K562 (cell line): ENCODE results near the gene NEK3. TPM values are rescaled to one million over a fixed set of nuclear protein-coding genes. Genes with fewer than 3 reads are reported as not detected.

ENCODE experiments used
- ATAC-seq: fragments of 200-7000 bp; cut with Tn5 transposase; 3 replicates; pipeline ENCODE4 v1.9.1; 2020; ENCODE audit warnings: moderate library complexity
- BruUV-seq: library from RNA; stranded (reverse); fragments of 400-500 nt; replicated peaks from 2 replicates; lab custom pipeline; 2021; lab: Mats Ljungman, UMichigan
- CTCF ChIA-PET: fragments of 300-600 bp; formaldehyde crosslinking; extraction: SDS; loops from one replicate; lab custom pipeline; 2021; ENCODE audit warnings: low intra/inter-chr PET ratio; lab: Yijun Ruan, JAX
- POLR2A ChIA-PET: fragments of 300-600, 350-650 bp; sonication (Branson Sonifier 250); formaldehyde crosslinking; extraction: SDS; loops from one replicate; lab custom pipeline; 2021; ENCODE audit warnings: antibody characterized with exemption, inconsistent platforms; lab: Yijun Ruan, JAX
- DNase-seq, 4 experiments: peaks; one replicate each; pipeline versions ENCODE4 v3.0.0 to v3.0.0-alpha.2; 2011 to 2018; ENCODE audit warnings: low spot score in 3 of 4, mixed read lengths in 3 of 4; ENCODE audit errors: extremely low read depth in 1 of 4
- FAIRE-seq: peaks from 2 replicates; lab custom pipeline; 2011; peaks lifted over from hg19 to GRCh38; lab: Jason Lieb, UNC
- H2AFZ ChIP-seq: 2 replicates; pipeline ENCODE4 v1.6.0; 2011; ENCODE audit warnings: low read depth, low read length, control low read depth, inconsistent platforms
- H3K27ac ChIP-seq: fragments of 200-600 bp; 3 replicates; pipeline ENCODE4 v1.8.0; 2011; ENCODE audit warnings: low read depth, mild to moderate bottlenecking, control low read depth, inconsistent platforms, low read length, moderate library complexity, mixed read lengths; ENCODE audit errors: extremely low read depth
- H3K27me3 ChIP-seq, 2 experiments: fragments of 300-600 bp in 1 of 2; 2 replicates in 1 of 2; 3 replicates in 1 of 2; pipeline versions ENCODE4 v1.6.0 to v1.8.0; 2011; ENCODE audit warnings: inconsistent platforms in 2 of 2, low read length in 2 of 2, mild to moderate bottlenecking in 1 of 2, mixed read lengths in 1 of 2, moderate library complexity in 1 of 2; ENCODE audit not compliant: control insufficient read depth in 2 of 2, insufficient read depth in 2 of 2
- H3K36me3 ChIP-seq: fragments of 300-600 bp; 3 replicates; pipeline ENCODE4 v1.8.0; 2011; ENCODE audit warnings: mild to moderate bottlenecking, low read length, inconsistent platforms; ENCODE audit not compliant: control insufficient read depth, insufficient read depth
- H3K4me1 ChIP-seq, 2 experiments: fragments of 200-600 bp in 1 of 2; replicated peaks in 1 of 2; 2 replicates in 1 of 2; 3 replicates in 1 of 2; pipeline versions ENCODE4 v1.5.1 to v1.8.0; 2011; ENCODE audit warnings: inconsistent platforms in 2 of 2, low read length in 2 of 2, mild to moderate bottlenecking in 1 of 2, mixed read lengths in 1 of 2, moderate library complexity in 1 of 2; ENCODE audit not compliant: control insufficient read depth in 2 of 2, insufficient read depth in 2 of 2
- H3K4me2 ChIP-seq: 2 replicates; pipeline ENCODE4 v1.6.1; 2011; ENCODE audit warnings: low read length, control low read depth, inconsistent platforms, mixed read lengths; ENCODE audit not compliant: insufficient read depth
- H3K4me3 ChIP-seq: fragments of 200-600 bp; sonication (generic), shearing (Covaris generic); 2 replicates; pipeline ENCODE4 v1.5.1; 2016; ENCODE audit warnings: control low read depth, inconsistent platforms
- H3K79me2 ChIP-seq: fragments of 200-600 bp; 3 replicates; pipeline ENCODE4 v1.8.0; 2011; ENCODE audit warnings: low read length, inconsistent platforms; ENCODE audit not compliant: control insufficient read depth, insufficient read depth
- H3K9ac ChIP-seq, 2 experiments: 2 replicates each; pipeline versions ENCODE4 v1.6.0 to v1.6.1; 2011; ENCODE audit warnings: low read depth in 2 of 2, low read length in 2 of 2, control low read depth in 1 of 2, inconsistent platforms in 1 of 2, mild to moderate bottlenecking in 1 of 2, mixed read lengths in 1 of 2; ENCODE audit not compliant: insufficient read depth in 1 of 2
- H3K9me1 ChIP-seq: one replicate; pipeline ENCODE4 v1.6.0; 2011; ENCODE audit warnings: inconsistent platforms, mild to moderate bottlenecking, low read length, moderate library complexity; ENCODE audit not compliant: control insufficient read depth, insufficient read depth
- H3K9me3 ChIP-seq: replicated peaks from 2 replicates; pipeline ENCODE4 v1.5.1; 2011; ENCODE audit warnings: low read depth, low read length, inconsistent platforms; ENCODE audit not compliant: control insufficient read depth, insufficient read depth
- H4K20me1 ChIP-seq: replicated peaks from 2 replicates; pipeline ENCODE4 v1.6.1; 2011; ENCODE audit warnings: low read length, inconsistent platforms, mixed read lengths; ENCODE audit not compliant: control insufficient read depth, insufficient read depth
- CBX2 ChIP-seq: fragments of 200-600 bp; sonication (generic); IDR thresholded peaks from one replicate; pipeline ENCODE4 v1.6.1; 2012; ENCODE audit warnings: mild to moderate bottlenecking, low read length, inconsistent platforms; ENCODE audit not compliant: insufficient read depth, poor library complexity, severe bottlenecking
- CHD4 ChIP-seq: fragments of 200-600 bp; sonication (generic); IDR thresholded peaks from 3 replicates; pipeline ENCODE4 v1.6.1; 2012; ENCODE audit warnings: low read depth, mild to moderate bottlenecking, mixed read lengths, low read length, inconsistent platforms; ENCODE audit not compliant: insufficient read depth, insufficient replicate concordance, poor library complexity, severe bottlenecking
- FOS ChIP-seq: IDR thresholded peaks from 3 replicates; pipeline ENCODE4 v1.6.1; 2011; ENCODE audit not compliant: insufficient read length; ENCODE audit errors: extremely low read depth
- IRF1 ChIP-seq: sonication (generic); formaldehyde crosslinking; IDR thresholded peaks from 2 replicates; pipeline ENCODE4 v1.8.0; 2022; ENCODE audit warnings: missing genetic modification reagents, mild to moderate bottlenecking, borderline replicate concordance
- MAFF ChIP-seq: IDR thresholded peaks from 2 replicates; pipeline ENCODE4 v1.6.1; 2012; ENCODE audit warnings: low read length, improper control_type of control experiment
- MAFG ChIP-seq: fragments of 450-650 bp; conservative IDR thresholded peaks from 2 replicates; pipeline ENCODE4 v1.6.1; 2016; ENCODE audit warnings: missing genetic modification characterization, missing compliant biosample characterization
- MAFK ChIP-seq: IDR thresholded peaks from 2 replicates; pipeline ENCODE4 v1.6.1; 2011; ENCODE audit warnings: low read length, improper control_type of control experiment
- MEIS2 ChIP-seq: fragments of 450-650 bp; IDR thresholded peaks from 2 replicates; pipeline ENCODE4 v1.6.1; 2014; ENCODE audit warnings: mild to moderate bottlenecking; ENCODE audit not compliant: partially characterized antibody
- MLX ChIP-seq, 2 experiments: fragments of 450-650 bp in 1 of 2; sonication (generic) in 1 of 2; formaldehyde crosslinking; conservative IDR thresholded peaks; 2 replicates each; pipeline versions ENCODE4 v1.4.0 to v1.8.1; 2020 to 2022; ENCODE audit warnings: mild to moderate bottlenecking in 1 of 2, missing genetic modification reagents in 1 of 2
- NCOA4 ChIP-seq: fragments of 450-650 bp; IDR thresholded peaks from 2 replicates; pipeline ENCODE4 v1.6.1; 2018; ENCODE audit warnings: mild to moderate bottlenecking; ENCODE audit not compliant: partially characterized antibody
- SRF ChIP-seq, 2 experiments: fragments of 250-450, 450-650 bp in 1 of 2; sonication (Bioruptor Pico) in 1 of 2; sonication (generic) in 1 of 2; formaldehyde crosslinking; IDR thresholded peaks; 2 replicates each; pipeline versions ENCODE4 v1.5.0 to v1.5.1; 2020 to 2022; ENCODE audit warnings: mild to moderate bottlenecking in 1 of 2, missing genetic modification reagents in 1 of 2
- TRIM24 ChIP-seq, 2 experiments: fragments of 450-650 bp; IDR thresholded peaks; 2 replicates each; pipeline ENCODE4 v1.6.1; 2016
- ZNF174 ChIP-seq: fragments of 250-450 bp; sonication (Bioruptor Pico); IDR thresholded peaks from 2 replicates; pipeline ENCODE4 v1.4.0; 2020; ENCODE audit warnings: mild to moderate bottlenecking
- ZNF263 ChIP-seq: sonication (generic); formaldehyde crosslinking; IDR thresholded peaks from 2 replicates; pipeline ENCODE4 v1.8.0; 2022; ENCODE audit warnings: mild to moderate bottlenecking, missing genetic modification reagents, borderline replicate concordance
- ZNF316 ChIP-seq: fragments of 450-650 bp; IDR thresholded peaks from 2 replicates; pipeline ENCODE4 v1.6.1; 2016
- ZNF408 ChIP-seq: fragments of 250-450 bp; sonication (Bioruptor Pico); IDR thresholded peaks from 2 replicates; pipeline ENCODE4 v1.4.0; 2020; ENCODE audit warnings: low read depth, mild to moderate bottlenecking, moderate library complexity
- ZNF830 ChIP-seq: fragments of 250-450 bp; sonication (Bioruptor Pico); IDR thresholded peaks from 2 replicates; pipeline ENCODE4 v1.5.0; 2021; ENCODE audit warnings: mild to moderate bottlenecking
- WGBS: fragments of 100-300 bp; shearing (Covaris generic); methylation state at CpG from one replicate; pipeline ENCODE4 v1.1.6; 2016; ENCODE audit warnings: low coverage, mixed read lengths; ENCODE audit not compliant: insufficient coverage; ENCODE audit errors: missing lambda C conversion rate; 5-methylcytosine and 5-hydroxymethylcytosine counted together
- in situ Hi-C: fragments of 300-500 bp; cut with MboI; formaldehyde crosslinking; loops from 4 replicates; pipeline ENCODE4 v1.15.0; 2018; ENCODE audit warnings: inconsistent platforms, mixed read lengths
- intact Hi-C: fragments of 100-400 bp; cut with micrococcal nuclease; formaldehyde crosslinking; loops from 2 replicates; pipeline ENCODE4 v1.14.2; 2022
- polyA plus RNA-seq, 8 experiments: library from polyadenylated mRNA; depleted of rRNA in 4 of 8; stranded (reverse) in 5 of 8; unstranded in 3 of 8; fragments of >200 nt; fragmentation: Nextera tagmentation in 2 of 8; fragmentation: Illumina TruSeq in 1 of 8; extraction: Ambion mirVana in 2 of 8; extraction: Trizol in 1 of 8; gene quantifications; 2 replicates each; pipeline versions ENCODE4 v1.2.1 to v1.2.3, GENCODE V29; 2011 to 2014; ENCODE audit warnings: inconsistent platforms in 1 of 8, missing spikeins in 1 of 8
- total RNA-seq, 7 experiments: library from RNA; depleted of rRNA in 6 of 7; stranded (reverse); fragments of >200 nt in 6 of 7; fragmentation: Illumina TruSeq in 2 of 7; extraction: Trizol in 2 of 7; gene quantifications; 2 replicates each; pipeline versions ENCODE4 v1.2.1 to v1.2.3, GENCODE V29; 2011 to 2021; ENCODE audit warnings: low replicate concordance in 1 of 7

The NEK3 gene
- total and polyA plus RNA-seq, 9 of the 15 experiments (the other 6 are each of a cell fraction or from before 2014, with no cell fraction given), result 6.2 to 11.0 (median 9.3) TPM

GRCh38 chr13:52137489-52137888 is 21.9 kb downstream of the NEK3 start:
- no peaks in the 10 kb centered on the region for H3K27me3 ChIP-seq
- CTCF ChIA-PET, result no interaction called here
- intact Hi-C loops, result no loop called here
- TF ChIP-seq NCOA4, result no peak
- no peak for TF ChIP-seq IRF1 (CRISPR knock-in tag)
- no peaks in the 10 kb centered on the region for H3K36me3 ChIP-seq
- H3K9me3 ChIP-seq, result no peaks in the 10 kb centered on the region
- H3K79me2 ChIP-seq, result no peaks in the 10 kb centered on the region
- H3K9ac ChIP-seq, result no peak overlapping the region
- POLR2A ChIA-PET, result no interaction called here
- no peaks in the 10 kb centered on the region for H3K9me1 ChIP-seq
- no TSS peak for BruUV-seq
- no peaks in the 10 kb centered on the region for H4K20me1 ChIP-seq
- no peak for FAIRE-seq
- no peak overlapping the region for H3K27ac ChIP-seq
- in situ Hi-C loops, result loop anchor here (25.0 kb wide), 2 partner anchors 700 to 1000 kb away; no protein-coding TSS in a partner anchor
- DNase-seq, result no peak
- ATAC-seq, result no peak
- H2AFZ ChIP-seq, result no peak overlapping the region
- H3K4me1 ChIP-seq, result no peaks in the 10 kb centered on the region
- no peak overlapping the region for H3K4me2 ChIP-seq
- no peak overlapping the region for H3K4me3 ChIP-seq
- 26% methylated on average over 3 of the region's 3 CpGs for WGBS

- Histone ChIP-seq H4K20me1 (no peaks in the 10 kb centered on the region), H3K36me3 (no peaks in the 10 kb centered on the region), H3K79me2 (no peaks in the 10 kb centered on the region), H3K4me1 (no peaks in the 10 kb centered on the region), H3K4me3 (no peak overlapping the region), H3K9me1 (no peaks in the 10 kb centered on the region), H3K9ac (no peak overlapping the region), H3K4me2 (no peak overlapping the region), H3K27ac (no peak overlapping the region), H3K27me3 (no peaks in the 10 kb centered on the region), H2AFZ (no peak overlapping the region), H3K9me3 (no peaks in the 10 kb centered on the region)
- DNase-seq (no peak), ATAC-seq (no peak), FAIRE-seq (no peak)
- ChIA-PET CTCF (no interaction called here), POLR2A (no interaction called here)
- in situ Hi-C loops (loop anchor here (25.0 kb wide), 2 partner anchors 699 to 999 kb away; no protein-coding TSS in a partner anchor), intact Hi-C loops (no loop called here)
- no TSS peak for BruUV-seq
- no peak for TF ChIP-seq ZNF830
- TF ChIP-seq ZNF316, result peak; percentile 91
- TF ChIP-seq MAFF, result peak; percentile 76; the same call in 1 of the 2 replicates
- TF ChIP-seq MEIS2, result no peak
- no peak for TF ChIP-seq ZNF408 (CRISPR knock-in tag)
- TF ChIP-seq CHD4, result no peak
- TF ChIP-seq ZNF174 (CRISPR knock-in tag), result no peak
- no peak for TF ChIP-seq FOS
- TF ChIP-seq MAFK, result peak; percentile 79
- no peak for TF ChIP-seq TRIM24 (IDR thresholded peaks at IDR 0.05)
- TF ChIP-seq SRF (CRISPR knock-in tag; IDR thresholded peaks at IDR 0.05), result no peak
- no peak for TF ChIP-seq CBX2
- no peak for TF ChIP-seq MLX (CRISPR knock-in tag; conservative IDR thresholded peaks at IDR 0.05)
- no peak for TF ChIP-seq ZNF263 (CRISPR knock-in tag)
- TF ChIP-seq MAFG (tag), result peak; percentile 76
Measured at GRCh38 chr13:52136763-52137162, 22.6 kb downstream of the NEK3 start.
